Stimulated activated CD8-positive, alpha-beta memory T cell treated with anti-CD3 and anti-CD28 coated beads, Interleukin-7, amount 100 ng/mL, for 24 hours (primary cell): Measurements from ENCODE around the gene TACC2.

Source experiments
- DNase-seq: peaks from one replicate; pipeline ENCODE4 v3.0.0-alpha.2; 2020; ENCODE audit warnings: low read depth

TACC2 gene

DNA sequence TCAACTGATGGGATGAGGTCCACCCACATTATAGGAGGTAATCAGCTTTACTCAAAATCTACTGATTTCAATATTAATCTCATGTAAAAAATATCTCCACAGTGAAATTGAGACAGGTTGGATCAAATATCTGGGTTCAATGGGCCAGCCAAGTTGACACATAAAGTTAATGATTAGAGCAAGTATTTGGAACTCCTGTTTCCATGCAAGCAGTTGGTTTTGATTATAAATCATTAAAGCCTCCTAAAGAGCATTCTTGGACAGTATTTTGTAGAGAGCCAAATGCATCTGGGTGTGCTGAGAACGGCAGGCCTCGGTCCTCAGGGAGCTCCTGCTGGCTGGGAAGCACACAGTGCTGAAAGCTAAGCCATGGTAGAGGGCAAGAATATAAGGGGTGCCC is 155.2 kb downstream of the TACC2 start:
- no peak for DNase-seq

DNA sequence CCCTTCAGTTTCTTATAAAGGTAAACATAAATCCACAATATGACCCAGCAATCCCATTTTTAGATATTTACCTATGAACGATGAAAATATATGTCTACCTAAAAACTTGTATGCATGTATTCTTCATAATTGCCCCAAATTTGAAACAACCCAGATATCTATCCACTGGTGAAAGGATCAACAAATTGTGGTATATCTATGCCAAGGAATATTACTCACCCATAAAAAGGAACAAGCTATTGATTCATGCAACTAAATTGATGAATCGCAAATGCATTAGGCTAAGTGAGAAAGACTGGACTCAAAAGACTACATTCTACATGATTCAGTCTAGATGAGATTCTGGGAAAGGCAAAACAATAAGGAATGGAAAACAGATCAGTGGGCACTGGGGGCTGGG is 156.2 kb downstream of the TACC2 start:
- no peak for DNase-seq

GRCh38 chr10:122147663-122148062 is 158.7 kb downstream of the TACC2 start:
- no peak for DNase-seq

GRCh38 chr10:122148876-122149560 is 160.1 kb downstream of the TACC2 start:
- no peak for DNase-seq

GRCh38 chr10:122149561-122150505 is 160.9 kb downstream of the TACC2 start:
- no peak for DNase-seq

DNA sequence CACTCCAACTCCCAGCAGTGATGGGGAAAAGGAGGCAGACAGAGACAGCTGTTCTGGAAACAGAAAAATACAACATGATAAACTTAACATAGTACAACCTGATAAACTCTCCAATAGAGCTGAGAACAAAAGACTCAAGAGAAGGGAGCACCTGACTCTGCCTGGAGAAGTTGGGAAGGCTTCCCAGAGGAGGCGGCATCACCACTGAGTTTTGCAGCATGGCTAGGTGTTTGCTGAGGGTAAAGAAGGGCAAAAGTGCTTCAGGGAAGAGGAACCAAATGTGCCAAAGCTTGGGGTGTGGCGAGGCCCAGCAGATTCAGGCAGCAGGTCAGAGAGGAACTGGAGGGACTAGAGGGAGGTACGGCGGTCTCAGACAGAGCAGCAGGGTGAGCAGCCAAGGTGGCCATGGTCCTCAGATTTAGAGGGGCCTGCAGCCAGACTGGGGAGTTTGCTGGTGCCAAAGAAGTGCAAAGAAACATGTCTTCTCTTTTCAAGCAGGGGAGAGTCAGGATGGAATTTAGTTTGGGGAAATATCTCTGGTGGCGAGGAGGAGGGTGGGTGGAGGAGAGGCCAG is 162.2 kb downstream of the TACC2 start:
- no peak for DNase-seq

DNA sequence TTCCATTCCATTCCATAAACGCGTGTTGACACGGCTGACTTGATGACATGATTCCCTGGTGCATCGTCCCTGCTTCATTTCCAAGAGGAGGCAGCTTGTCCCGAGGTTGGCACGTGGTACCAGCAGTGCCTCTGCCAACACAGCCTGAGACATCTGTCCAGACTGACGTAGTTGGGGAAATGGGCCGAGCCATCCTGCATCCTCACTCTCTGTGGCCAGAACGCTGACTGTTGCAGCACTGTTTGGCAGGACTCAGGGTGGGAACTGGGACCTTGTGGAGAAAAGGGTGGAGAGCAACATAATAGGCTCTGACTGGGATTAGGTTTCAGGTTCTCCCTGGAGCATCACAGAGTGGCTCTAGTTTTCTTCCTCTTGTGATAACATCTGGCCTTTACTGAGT is 163.6 kb downstream of the TACC2 start:
- no peak for DNase-seq

- DNase-seq, result no peak
These were observed 165.1 kb downstream of the TACC2 start for GRCh38 chr10:122154031-122154544.

DNA sequence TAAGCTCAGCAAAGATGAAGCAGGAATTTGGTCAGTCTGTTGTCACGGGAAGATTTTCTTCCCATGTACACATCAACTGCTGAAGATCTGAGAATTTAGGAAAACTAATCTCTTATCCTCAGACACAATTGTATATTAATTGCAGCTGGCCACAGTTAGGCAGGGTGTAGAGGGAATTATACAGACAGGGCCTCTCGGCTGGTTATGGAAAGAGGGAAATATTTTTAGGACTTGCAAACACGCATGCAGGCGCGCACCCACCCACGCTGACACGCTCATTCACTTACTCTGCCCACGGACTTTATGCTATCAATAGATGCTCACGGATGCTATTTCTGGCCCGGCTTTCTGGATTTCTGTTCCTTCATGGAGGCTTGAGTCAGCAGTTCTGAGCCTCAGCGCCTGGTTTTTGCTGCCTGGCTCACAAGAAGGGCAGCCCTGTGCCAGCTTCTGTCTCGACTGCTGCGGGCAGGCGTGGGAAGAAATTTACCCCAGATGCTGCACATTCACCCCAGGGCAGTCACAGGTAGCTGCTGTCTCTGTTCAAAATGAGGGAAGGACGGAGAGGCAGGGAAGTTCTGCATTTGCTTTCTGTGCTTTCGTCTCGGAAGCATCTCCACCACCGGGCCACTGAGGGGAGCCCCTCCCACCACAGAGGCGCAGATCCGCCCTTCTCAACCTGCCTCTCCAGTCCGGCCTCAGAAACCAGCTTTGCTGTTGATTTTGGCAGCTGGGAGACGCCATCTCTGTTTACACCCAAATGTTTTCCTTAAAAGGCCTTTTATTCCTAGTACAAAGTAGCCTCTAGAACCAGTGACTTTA is 165.8 kb downstream of the TACC2 start:
- no peak for DNase-seq

GRCh38 chr10:122157451-122157850 is 168.5 kb downstream of the TACC2 start:
- no peak for DNase-seq

GRCh38 chr10:122158362-122158761 is 169.4 kb downstream of the TACC2 start:
- no peak for DNase-seq

GRCh38 chr10:122159141-122159970 is 170.4 kb downstream of the TACC2 start:
- no peak for DNase-seq

DNA sequence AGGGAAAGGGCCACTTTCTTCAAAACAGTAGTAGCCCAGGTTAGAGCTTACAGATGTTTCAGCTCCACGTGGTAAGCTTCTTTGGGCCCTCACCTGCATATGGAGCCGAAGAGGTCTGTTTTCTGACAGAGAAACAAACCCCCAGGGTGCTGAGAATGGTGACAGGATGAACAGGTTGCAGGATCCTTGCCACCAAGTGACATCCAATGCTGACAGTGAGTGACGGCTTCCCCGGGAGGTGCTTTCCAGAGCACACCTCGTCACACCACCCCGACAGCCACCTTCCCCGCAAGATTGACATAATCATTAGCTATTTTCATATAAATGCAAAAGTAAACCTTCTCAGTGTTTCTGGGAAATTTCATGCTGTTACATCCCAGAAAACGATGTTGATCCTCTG is 172.8 kb downstream of the TACC2 start:
- no peak for DNase-seq

- no peak for DNase-seq
These were observed 173.8 kb downstream of the TACC2 start for GRCh38 chr10:122162671-122163173.

DNA sequence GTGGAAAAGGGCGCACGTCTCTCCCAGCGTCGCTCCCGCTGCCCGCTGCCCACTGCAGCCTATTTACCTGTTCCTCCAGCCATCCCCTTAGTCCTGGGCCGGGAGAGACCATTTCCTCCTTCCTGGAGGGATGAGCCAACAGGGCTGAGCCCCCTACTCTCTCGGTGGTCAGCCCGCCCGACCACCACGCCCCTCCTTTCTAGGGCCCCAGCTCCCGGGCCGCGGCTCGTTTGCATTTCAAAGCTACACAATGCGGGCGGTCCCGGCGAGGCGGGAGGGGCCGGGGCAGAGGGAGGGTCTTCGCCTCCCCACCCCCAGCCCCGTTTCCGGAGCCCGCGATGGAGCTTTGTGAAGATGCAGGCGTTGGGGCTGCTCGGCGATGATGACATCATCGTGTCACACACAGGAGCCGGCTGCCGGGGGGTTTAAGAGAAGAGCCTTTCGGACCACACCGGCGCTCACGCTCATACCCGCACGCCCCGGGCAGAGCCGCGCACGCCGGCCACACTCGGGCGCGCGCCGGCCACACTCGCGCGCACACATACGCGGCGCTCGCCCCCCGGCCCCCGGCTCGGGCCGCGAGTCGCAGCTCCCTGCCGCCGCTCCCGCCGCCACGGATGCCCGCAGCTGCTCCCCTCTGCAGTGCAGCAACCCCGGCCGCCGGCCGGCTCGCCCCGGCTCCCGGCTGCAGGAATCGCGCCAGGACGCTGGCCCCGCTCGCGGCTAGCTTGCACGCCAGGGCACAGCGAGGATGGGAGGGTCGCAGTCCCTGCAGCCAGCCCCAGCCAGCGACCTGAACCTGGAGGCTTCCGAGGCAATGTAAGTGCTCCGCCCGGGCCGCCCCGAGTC is 174.4 kb downstream of the TACC2 start:
- no peak for DNase-seq

- no peak for DNase-seq
These were observed 175.1 kb downstream of the TACC2 start for GRCh38 chr10:122164023-122164601.

DNA sequence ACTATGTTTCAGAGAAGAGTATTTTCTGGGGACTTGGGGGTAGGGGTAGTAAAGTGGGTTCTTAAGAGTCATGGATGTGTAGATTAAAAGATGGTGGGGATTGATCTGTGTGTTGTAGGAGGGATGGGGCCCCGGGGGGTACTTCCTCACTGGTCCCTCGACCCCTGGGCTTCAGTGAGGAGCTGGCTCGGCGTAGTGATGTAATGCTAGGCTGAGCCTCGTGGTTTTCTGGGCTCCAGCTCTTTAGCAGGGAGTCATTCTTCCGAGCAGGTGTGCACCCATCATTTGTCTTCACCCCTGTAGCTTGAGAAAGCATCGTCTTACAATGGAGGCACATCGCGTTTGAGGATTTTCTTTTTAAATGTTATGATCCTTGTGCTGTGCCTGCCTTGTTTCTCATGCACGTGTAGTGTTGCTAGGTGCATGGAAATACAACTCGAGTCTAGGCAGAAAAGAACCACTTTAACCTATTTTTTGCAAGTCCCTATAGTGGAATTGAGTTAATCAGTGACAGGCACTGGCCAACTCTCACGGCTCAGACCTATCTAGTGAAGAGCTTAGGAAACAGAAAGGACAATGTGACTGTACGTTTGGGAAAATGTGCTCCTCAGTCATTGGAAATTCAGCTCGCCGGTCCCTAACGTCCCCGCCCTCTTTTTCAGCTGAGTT is 176.0 kb downstream of the TACC2 start:
- no peak for DNase-seq

GRCh38 chr10:122165484-122166276 is 176.7 kb downstream of the TACC2 start:
- DNase-seq, result no peak
